HTERT RPE-1 (cell line): ENCODE measurements around the gene SOX4.

Experiments
- in situ Hi-C: fragments of 300-500 bp; cut with MboI; formaldehyde crosslinking; loops from 4 replicates; pipeline ENCODE4 v1.14.3; 2020; ENCODE audit warnings: low sequenced_read_pairs

Gene SOX4

DNA sequence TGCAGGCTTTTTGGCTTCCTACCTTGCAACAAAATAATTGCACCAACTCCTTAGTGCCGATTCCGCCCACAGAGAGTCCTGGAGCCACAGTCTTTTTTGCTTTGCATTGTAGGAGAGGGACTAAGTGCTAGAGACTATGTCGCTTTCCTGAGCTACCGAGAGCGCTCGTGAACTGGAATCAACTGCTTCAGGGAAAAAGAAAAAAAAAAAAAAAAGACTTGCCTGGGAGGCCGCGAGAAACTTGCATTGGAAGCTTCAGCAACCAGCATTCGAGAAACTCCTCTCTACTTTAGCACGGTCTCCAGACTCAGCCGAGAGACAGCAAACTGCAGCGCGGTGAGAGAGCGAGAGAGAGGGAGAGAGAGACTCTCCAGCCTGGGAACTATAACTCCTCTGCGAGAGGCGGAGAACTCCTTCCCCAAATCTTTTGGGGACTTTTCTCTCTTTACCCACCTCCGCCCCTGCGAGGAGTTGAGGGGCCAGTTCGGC lies 420 bp downstream of the SOX4 start:
- in situ Hi-C loops, result no loop called here

DNA sequence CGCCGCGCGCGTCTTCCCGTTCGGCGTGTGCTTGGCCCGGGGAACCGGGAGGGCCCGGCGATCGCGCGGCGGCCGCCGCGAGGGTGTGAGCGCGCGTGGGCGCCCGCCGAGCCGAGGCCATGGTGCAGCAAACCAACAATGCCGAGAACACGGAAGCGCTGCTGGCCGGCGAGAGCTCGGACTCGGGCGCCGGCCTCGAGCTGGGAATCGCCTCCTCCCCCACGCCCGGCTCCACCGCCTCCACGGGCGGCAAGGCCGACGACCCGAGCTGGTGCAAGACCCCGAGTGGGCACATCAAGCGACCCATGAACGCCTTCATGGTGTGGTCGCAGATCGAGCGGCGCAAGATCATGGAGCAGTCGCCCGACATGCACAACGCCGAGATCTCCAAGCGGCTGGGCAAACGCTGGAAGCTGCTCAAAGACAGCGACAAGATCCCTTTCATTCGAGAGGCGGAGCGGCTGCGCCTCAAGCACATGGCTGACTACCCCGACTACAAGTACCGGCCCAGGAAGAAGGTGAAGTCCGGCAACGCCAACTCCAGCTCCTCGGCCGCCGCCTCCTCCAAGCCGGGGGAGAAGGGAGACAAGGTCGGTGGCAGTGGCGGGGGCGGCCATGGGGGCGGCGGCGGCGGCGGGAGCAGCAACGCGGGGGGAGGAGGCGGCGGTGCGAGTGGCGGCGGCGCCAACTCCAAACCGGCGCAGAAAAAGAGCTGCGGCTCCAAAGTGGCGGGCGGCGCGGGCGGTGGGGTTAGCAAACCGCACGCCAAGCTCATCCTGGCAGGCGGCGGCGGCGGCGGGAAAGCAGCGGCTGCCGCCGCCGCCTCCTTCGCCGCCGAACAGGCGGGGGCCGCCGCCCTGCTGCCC lies 1.1 kb downstream of the SOX4 start:
- in situ Hi-C loops, result no loop called here

DNA sequence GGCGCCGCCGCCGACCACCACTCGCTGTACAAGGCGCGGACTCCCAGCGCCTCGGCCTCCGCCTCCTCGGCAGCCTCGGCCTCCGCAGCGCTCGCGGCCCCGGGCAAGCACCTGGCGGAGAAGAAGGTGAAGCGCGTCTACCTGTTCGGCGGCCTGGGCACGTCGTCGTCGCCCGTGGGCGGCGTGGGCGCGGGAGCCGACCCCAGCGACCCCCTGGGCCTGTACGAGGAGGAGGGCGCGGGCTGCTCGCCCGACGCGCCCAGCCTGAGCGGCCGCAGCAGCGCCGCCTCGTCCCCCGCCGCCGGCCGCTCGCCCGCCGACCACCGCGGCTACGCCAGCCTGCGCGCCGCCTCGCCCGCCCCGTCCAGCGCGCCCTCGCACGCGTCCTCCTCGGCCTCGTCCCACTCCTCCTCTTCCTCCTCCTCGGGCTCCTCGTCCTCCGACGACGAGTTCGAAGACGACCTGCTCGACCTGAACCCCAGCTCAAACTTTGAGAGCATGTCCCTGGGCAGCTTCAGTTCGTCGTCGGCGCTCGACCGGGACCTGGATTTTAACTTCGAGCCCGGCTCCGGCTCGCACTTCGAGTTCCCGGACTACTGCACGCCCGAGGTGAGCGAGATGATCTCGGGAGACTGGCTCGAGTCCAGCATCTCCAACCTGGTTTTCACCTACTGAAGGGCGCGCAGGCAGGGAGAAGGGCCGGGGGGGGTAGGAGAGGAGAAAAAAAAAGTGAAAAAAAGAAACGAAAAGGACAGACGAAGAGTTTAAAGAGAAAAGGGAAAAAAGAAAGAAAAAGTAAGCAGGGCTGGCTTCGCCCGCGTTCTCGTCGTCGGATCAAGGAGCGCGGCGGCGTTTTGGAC lies 2.0 kb downstream of the SOX4 start:
- in situ Hi-C loops, result no loop called here

DNA sequence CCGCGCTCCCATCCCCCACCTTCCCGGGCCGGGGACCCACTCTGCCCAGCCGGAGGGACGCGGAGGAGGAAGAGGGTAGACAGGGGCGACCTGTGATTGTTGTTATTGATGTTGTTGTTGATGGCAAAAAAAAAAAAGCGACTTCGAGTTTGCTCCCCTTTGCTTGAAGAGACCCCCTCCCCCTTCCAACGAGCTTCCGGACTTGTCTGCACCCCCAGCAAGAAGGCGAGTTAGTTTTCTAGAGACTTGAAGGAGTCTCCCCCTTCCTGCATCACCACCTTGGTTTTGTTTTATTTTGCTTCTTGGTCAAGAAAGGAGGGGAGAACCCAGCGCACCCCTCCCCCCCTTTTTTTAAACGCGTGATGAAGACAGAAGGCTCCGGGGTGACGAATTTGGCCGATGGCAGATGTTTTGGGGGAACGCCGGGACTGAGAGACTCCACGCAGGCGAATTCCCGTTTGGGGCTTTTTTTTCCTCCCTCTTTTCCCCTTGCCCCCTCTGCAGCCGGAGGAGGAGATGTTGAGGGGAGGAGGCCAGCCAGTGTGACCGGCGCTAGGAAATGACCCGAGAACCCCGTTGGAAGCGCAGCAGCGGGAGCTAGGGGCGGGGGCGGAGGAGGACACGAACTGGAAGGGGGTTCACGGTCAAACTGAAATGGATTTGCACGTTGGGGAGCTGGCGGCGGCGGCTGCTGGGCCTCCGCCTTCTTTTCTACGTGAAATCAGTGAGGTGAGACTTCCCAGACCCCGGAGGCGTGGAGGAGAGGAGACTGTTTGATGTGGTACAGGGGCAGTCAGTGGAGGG lies 2.8 kb downstream of the SOX4 start:
- in situ Hi-C loops, result no loop called here

- in situ Hi-C loops, result no loop called here
These were observed 3.6 kb downstream of the SOX4 start for GRCh38 chr6:21596949-21597682.

DNA sequence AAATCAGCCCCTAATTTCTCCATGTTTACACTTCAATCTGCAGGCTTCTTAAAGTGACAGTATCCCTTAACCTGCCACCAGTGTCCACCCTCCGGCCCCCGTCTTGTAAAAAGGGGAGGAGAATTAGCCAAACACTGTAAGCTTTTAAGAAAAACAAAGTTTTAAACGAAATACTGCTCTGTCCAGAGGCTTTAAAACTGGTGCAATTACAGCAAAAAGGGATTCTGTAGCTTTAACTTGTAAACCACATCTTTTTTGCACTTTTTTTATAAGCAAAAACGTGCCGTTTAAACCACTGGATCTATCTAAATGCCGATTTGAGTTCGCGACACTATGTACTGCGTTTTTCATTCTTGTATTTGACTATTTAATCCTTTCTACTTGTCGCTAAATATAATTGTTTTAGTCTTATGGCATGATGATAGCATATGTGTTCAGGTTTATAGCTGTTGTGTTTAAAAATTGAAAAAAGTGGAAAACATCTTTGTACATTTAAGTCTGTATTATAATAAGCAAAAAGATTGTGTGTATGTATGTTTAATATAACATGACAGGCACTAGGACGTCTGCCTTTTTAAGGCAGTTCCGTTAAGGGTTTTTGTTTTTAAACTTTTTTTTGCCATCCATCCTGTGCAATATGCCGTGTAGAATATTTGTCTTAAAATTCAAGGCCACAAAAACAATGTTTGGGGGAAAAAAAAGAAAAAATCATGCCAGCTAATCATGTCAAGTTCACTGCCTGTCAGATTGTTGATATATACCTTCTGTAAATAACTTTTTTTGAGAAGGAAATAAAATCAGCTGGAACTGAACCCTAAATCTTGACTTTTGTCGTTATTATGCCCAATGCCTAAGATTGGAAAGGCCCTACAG lies 4.5 kb downstream of the SOX4 start:
- in situ Hi-C loops, result no loop called here

DNA sequence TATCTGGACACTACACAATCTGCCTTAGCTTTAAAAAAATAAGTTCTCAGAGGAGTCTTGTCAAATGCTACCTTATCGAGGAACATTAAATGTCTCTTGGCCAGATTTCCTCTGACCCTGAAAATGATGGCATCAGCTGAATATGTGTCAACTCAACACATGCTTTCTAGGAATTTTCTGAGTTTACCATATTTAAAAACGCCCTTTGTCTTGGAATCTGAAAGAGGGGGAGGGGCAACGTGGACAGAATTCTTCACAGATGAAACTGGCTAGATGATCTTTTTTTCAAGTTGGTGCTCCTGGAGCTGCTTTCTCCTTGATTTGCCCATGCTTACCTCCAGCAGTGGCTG lies 5.1 kb downstream of the SOX4 start:
- in situ Hi-C loops, result no loop called here

DNA sequence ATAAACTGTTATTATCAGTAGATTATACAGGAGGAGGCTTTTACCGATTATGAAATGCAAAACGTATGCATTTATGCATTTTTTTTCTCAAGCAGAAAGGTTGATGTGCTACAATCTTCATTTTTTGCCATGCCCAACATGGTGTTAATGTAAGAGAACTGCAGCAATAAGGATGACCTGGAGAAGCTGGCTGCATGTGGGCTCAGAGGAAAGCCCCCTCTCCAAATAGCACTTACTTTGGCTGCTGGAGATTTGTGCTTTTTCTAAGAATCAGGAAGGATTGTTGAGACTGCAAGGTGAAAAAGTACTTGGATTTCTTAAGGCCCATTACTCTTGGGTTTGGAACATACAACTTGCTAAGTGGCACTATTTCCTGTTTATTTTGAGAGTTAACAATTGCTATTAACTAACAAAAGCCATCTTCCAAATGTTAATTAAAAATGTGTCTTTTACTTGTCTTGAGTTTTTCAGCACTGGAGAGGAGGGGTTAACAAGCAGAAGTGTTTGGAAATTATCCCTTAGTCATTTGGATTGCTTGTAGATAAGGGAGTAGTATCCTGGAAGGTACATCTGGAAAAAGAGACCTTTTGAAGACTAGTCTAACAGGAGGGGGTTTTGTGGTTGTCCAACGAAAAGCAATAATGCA lies 5.6 kb downstream of the SOX4 start:
- in situ Hi-C loops, result no loop called here

GRCh38 chr6:21601339-21601923 lies 7.9 kb downstream of the SOX4 start:
- in situ Hi-C loops, result no loop called here

GRCh38 chr6:21601932-21602390 lies 8.4 kb downstream of the SOX4 start:
- in situ Hi-C loops, result no loop called here

DNA sequence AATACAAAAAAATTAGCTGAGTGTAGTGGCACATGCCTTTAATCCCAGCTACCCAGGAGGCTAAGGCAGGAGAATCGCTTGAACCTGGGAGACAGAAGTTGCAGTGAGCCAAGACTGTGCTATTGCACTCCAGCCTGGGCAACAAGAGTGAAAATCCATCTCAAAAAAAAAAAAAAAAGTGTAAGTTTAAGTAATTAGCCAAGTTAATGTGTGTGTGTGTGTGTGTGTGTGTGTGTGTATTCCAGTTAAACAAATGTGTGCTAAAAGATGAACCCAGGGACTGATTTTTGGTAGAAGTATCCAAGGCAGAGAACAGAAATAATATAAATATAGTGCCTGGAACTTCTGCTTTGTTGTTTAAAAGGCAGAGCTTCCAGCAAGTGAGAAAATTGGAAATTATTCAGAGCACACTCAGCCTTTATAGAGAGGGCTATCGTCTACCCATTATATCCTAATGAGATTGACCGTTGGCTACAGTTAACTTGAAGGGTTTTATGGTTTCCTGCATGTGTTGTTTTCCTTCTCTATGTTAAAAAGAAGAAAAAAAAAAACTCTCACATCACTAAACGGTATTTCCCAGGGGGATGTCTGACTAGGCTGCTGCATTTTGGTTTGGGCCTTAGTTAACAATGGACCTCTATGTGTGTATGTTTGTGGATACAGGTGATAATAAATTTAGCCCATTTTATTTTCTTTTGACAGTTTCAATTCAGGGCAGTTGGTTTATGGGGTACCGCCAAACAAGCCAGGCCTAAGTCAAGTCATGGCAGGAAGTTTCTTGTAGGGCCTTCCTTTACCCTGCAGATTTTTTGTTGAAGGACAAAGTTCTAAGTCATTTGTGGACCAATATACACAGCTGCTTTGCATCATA lies 9.8 kb downstream of the SOX4 start:
- in situ Hi-C loops, result no loop called here

DNA sequence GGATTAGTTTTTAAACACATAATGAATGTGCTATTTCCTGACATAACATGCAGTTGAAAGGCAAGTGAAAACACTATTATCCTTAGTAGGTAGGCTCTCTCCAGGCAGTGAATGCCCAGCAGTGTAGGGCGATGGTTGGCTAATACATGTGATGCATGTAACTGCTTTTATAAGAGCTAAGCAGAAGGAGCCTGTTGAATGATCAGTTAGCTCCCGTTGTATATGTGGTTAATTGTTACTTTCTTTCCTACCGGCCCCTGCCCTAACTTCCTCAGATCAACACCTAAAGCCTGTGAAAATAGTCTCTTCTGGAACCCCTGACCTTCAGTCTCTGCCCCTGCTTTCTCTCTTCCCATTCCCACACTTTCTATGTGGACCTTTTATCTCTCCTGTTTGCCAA lies 10.5 kb downstream of the SOX4 start:
- in situ Hi-C loops, result no loop called here

DNA sequence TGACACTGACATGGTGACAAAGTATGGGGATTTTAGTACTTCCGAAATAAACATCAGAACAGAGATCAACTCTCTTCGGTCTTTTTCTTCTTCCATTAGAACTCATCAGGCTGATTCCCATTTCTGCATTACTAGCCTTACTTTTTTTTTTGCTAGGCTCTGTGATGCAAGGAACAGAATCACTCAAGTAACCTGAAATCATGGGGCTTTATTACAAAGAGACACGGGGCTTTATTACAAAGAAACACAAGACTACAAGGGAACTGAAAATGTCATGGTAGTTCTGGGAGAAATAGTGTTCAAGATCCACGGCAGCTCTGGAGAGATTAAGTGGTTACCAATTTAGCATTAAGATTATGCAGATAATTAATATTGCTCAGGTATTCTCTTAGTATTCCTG lies 11.6 kb downstream of the SOX4 start:
- in situ Hi-C loops, result no loop called here

DNA sequence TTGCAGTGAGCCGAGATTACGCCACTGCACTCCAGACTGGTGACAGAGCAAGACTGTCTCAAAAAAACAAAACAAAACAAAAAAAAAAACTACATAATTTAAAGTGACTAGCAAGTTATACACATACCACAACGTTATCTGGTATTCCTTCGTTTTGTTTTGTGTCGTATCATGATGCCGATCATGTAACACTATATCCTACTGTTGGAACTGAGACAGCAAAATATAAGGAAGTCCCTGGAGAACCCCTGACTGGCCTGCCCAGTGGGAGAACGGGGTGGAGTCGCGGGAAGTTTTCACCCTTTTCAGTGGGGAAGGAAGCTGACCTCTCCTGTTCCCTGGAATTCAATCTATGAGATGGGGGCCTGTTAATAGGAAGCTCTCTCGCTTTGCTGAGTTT lies 15.1 kb downstream of the SOX4 start:
- in situ Hi-C loops, result no loop called here

DNA sequence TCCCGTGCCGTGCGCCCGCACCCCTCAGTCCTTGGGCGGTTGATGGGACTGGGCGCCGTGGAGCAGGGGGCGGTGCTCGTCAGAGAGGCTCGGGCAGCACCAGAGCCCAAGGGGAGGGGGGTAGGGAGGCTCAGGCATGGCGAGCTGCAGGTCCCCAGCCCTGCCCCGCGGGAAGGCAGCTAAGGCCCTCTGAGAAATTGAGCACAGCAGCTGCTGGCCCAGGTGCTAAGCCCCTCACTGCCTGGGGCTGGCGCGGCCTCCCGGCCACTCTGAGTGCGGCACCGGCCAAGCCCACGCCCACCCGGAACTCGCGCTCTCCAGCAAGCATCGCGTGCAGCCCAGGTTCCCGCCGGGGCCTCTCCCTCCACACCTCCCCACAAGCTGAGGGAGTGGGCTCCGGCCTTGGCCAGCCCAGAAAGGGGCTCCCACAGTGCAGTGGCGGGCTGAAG lies 16.4 kb downstream of the SOX4 start:
- in situ Hi-C loops, result no loop called here

DNA sequence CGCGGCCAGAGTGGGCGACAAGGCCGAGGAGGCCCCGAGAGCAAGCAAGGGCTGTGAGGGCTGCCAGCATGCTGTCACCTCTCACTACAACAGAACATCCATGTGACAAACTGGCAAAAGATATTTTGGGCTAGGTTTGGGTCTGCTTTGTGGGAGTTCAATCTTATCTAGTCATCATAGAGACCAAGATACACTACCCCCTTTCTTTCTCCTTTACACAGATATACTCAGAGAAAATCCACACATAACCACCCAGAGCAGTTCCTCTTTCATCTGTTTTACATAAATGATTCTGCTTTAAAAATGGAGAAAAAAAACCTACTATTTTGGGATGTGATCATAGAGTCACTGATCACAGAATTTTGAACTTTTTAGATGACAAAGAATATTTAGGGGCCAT lies 16.8 kb downstream of the SOX4 start:
- in situ Hi-C loops, result no loop called here

- in situ Hi-C loops, result no loop called here
These were observed 17.9 kb downstream of the SOX4 start for GRCh38 chr6:21611485-21611884.
